ENCODE measurements around the gene USP44.

Gene USP44

GRCh38 chr12:95528431-95528830 lies 22.8 kb downstream of the USP44 start:
- Histone ChIP-seq H3K27me3 (ENCODE audit: control insufficient read depth, insufficient read depth, low read length) (no peaks in the 10 kb centered on the region), H3K4me3 (ENCODE audit: low read depth, low read length) (no peak overlapping the region), H3K4me1 (ENCODE audit: control insufficient read depth, insufficient read depth, low read length) (no peaks in the 10 kb centered on the region), H3K9ac (ENCODE audit: low read depth, low read length) (no peak overlapping the region), H3K36me3 (ENCODE audit: control insufficient read depth, insufficient read depth, low read length) (peaks cover 26% of the 10 kb centered on the region), H3K9me3 (ENCODE audit: control insufficient read depth, insufficient read depth, low read length) (no peaks in the 10 kb centered on the region)

- peaks cover 40% of the 10 kb centered on the region for H3K36me3 ChIP-seq (ENCODE audit: control insufficient read depth, insufficient read depth, low read length)
- no peaks in the 10 kb centered on the region for H3K9me3 ChIP-seq (ENCODE audit: control insufficient read depth, insufficient read depth, low read length)
- no peak overlapping the region for H3K4me3 ChIP-seq (ENCODE audit: low read depth, low read length)
- H3K27me3 ChIP-seq (ENCODE audit: control insufficient read depth, insufficient read depth, low read length) = no peaks in the 10 kb centered on the region
- no peak overlapping the region for H3K9ac ChIP-seq (ENCODE audit: low read depth, low read length)
- H3K4me1 ChIP-seq (ENCODE audit: control insufficient read depth, insufficient read depth, low read length) = no peaks in the 10 kb centered on the region
Observed at GRCh38 chr12:95522692-95523091, 28.6 kb downstream of the USP44 start.

- Histone ChIP-seq H3K36me3 (ENCODE audit: control insufficient read depth, insufficient read depth, low read length) (peaks cover 43% of the 10 kb centered on the region), H3K4me3 (ENCODE audit: low read depth, low read length) (no peak overlapping the region), H3K4me1 (ENCODE audit: control insufficient read depth, insufficient read depth, low read length) (no peaks in the 10 kb centered on the region), H3K27me3 (ENCODE audit: control insufficient read depth, insufficient read depth, low read length) (no peaks in the 10 kb centered on the region), H3K9me3 (ENCODE audit: control insufficient read depth, insufficient read depth, low read length) (no peaks in the 10 kb centered on the region), H3K9ac (ENCODE audit: low read depth, low read length) (no peak overlapping the region)
Observed at GRCh38 chr12:95520816-95521215, 30.5 kb downstream of the USP44 start.

GRCh38 chr12:95518944-95519343 lies 32.3 kb downstream of the USP44 start:
- no peak overlapping the region for H3K9ac ChIP-seq (ENCODE audit: low read depth, low read length)
- peaks cover 36% of the 10 kb centered on the region for H3K36me3 ChIP-seq (ENCODE audit: control insufficient read depth, insufficient read depth, low read length)
- H3K27me3 ChIP-seq (ENCODE audit: control insufficient read depth, insufficient read depth, low read length) = no peaks in the 10 kb centered on the region
- no peaks in the 10 kb centered on the region for H3K4me1 ChIP-seq (ENCODE audit: control insufficient read depth, insufficient read depth, low read length)
- H3K4me3 ChIP-seq (ENCODE audit: low read depth, low read length) = no peak overlapping the region
- H3K9me3 ChIP-seq (ENCODE audit: control insufficient read depth, insufficient read depth, low read length) = no peaks in the 10 kb centered on the region

DNA sequence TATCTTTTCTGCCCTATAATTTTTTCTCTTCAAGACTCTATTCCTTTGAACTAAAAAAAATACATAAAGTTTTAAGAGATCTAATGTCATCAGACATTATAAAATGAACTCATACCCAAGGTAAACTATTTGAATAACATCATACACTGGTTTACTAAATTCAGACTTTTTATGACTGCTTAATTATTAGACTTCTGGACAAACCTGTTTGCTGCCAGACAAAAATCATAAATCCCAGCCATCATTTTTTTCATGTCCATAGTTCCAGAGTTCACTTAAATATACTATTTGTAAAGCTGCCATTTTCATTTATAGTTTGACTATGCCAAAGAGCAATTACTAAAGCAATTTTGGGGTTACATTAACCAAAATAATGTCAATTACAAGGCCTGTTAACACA lies 34.0 kb downstream of the USP44 start:
- Histone ChIP-seq H3K9me3 (ENCODE audit: control insufficient read depth, insufficient read depth, low read length) (no peaks in the 10 kb centered on the region), H3K36me3 (ENCODE audit: control insufficient read depth, insufficient read depth, low read length) (peaks cover 39% of the 10 kb centered on the region), H3K9ac (ENCODE audit: low read depth, low read length) (no peak overlapping the region), H3K4me3 (ENCODE audit: low read depth, low read length) (no peak overlapping the region), H3K4me1 (ENCODE audit: control insufficient read depth, insufficient read depth, low read length) (no peaks in the 10 kb centered on the region), H3K27me3 (ENCODE audit: control insufficient read depth, insufficient read depth, low read length) (no peaks in the 10 kb centered on the region)

GRCh38 chr12:95516757-95517156 lies 34.5 kb downstream of the USP44 start:
- Histone ChIP-seq H3K9ac (ENCODE audit: low read depth, low read length) (no peak overlapping the region), H3K36me3 (ENCODE audit: control insufficient read depth, insufficient read depth, low read length) (peaks cover 36% of the 10 kb centered on the region), H3K4me1 (ENCODE audit: control insufficient read depth, insufficient read depth, low read length) (no peaks in the 10 kb centered on the region), H3K9me3 (ENCODE audit: control insufficient read depth, insufficient read depth, low read length) (no peaks in the 10 kb centered on the region), H3K27me3 (ENCODE audit: control insufficient read depth, insufficient read depth, low read length) (no peaks in the 10 kb centered on the region), H3K4me3 (ENCODE audit: low read depth, low read length) (no peak overlapping the region)

GRCh38 chr12:95515197-95515596 lies 36.1 kb downstream of the USP44 start:
- Histone ChIP-seq H3K4me1 (ENCODE audit: control insufficient read depth, insufficient read depth, low read length) (no peaks in the 10 kb centered on the region), H3K27me3 (ENCODE audit: control insufficient read depth, insufficient read depth, low read length) (no peaks in the 10 kb centered on the region), H3K4me3 (ENCODE audit: low read depth, low read length) (no peak overlapping the region), H3K9me3 (ENCODE audit: control insufficient read depth, insufficient read depth, low read length) (no peaks in the 10 kb centered on the region), H3K36me3 (ENCODE audit: control insufficient read depth, insufficient read depth, low read length) (peaks cover 30% of the 10 kb centered on the region), H3K9ac (ENCODE audit: low read depth, low read length) (no peak overlapping the region)

- no peak overlapping the region for H3K9ac ChIP-seq (ENCODE audit: low read depth, low read length)
- H3K36me3 ChIP-seq (ENCODE audit: control insufficient read depth, insufficient read depth, low read length) = peaks cover 26% of the 10 kb centered on the region
- H3K9me3 ChIP-seq (ENCODE audit: control insufficient read depth, insufficient read depth, low read length) = no peaks in the 10 kb centered on the region
- no peaks in the 10 kb centered on the region for H3K27me3 ChIP-seq (ENCODE audit: control insufficient read depth, insufficient read depth, low read length)
- no peaks in the 10 kb centered on the region for H3K4me1 ChIP-seq (ENCODE audit: control insufficient read depth, insufficient read depth, low read length)
- H3K4me3 ChIP-seq (ENCODE audit: low read depth, low read length) = no peak overlapping the region
Observed at GRCh38 chr12:95513599-95513998, 37.7 kb downstream of the USP44 start.

- H3K4me3 ChIP-seq (ENCODE audit: low read depth, low read length) = no peak overlapping the region
- no peak overlapping the region for H3K9ac ChIP-seq (ENCODE audit: low read depth, low read length)
- H3K4me1 ChIP-seq (ENCODE audit: control insufficient read depth, insufficient read depth, low read length) = no peaks in the 10 kb centered on the region
- H3K27me3 ChIP-seq (ENCODE audit: control insufficient read depth, insufficient read depth, low read length) = no peaks in the 10 kb centered on the region
- peaks cover 24% of the 10 kb centered on the region for H3K36me3 ChIP-seq (ENCODE audit: control insufficient read depth, insufficient read depth, low read length)
- no peaks in the 10 kb centered on the region for H3K9me3 ChIP-seq (ENCODE audit: control insufficient read depth, insufficient read depth, low read length)
Observed at GRCh38 chr12:95511977-95512376, 39.3 kb downstream of the USP44 start.

DNA sequence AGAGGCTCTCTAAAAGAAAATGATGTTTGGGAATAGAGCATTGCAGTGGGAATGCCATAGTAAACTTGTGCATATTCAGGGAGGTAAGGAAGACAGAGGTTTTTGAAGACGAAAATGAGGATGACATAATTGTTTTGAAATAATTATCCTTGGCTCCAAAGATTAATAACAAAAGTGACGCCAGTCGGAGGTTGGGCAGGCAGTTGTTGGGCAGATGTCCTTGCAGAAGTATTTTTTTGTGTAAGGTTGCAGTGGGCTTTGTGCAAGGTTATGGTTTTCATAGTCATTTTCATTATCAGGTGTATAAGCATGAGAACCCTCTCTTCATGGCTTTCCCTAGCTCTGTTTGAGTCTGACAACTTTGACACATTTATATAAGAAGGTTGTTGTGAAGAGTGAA lies 42.0 kb downstream of the USP44 start:
- Histone ChIP-seq H3K9me3 (ENCODE audit: control insufficient read depth, insufficient read depth, low read length) (no peaks in the 10 kb centered on the region), H3K4me3 (ENCODE audit: low read depth, low read length) (no peak overlapping the region), H3K36me3 (ENCODE audit: control insufficient read depth, insufficient read depth, low read length) (peaks cover 26% of the 10 kb centered on the region), H3K4me1 (ENCODE audit: control insufficient read depth, insufficient read depth, low read length) (no peaks in the 10 kb centered on the region), H3K9ac (ENCODE audit: low read depth, low read length) (no peak overlapping the region), H3K27me3 (ENCODE audit: control insufficient read depth, insufficient read depth, low read length) (no peaks in the 10 kb centered on the region)

- no peaks in the 10 kb centered on the region for H3K27me3 ChIP-seq (ENCODE audit: control insufficient read depth, insufficient read depth, low read length)
- H3K4me1 ChIP-seq (ENCODE audit: control insufficient read depth, insufficient read depth, low read length) = no peaks in the 10 kb centered on the region
- H3K36me3 ChIP-seq (ENCODE audit: control insufficient read depth, insufficient read depth, low read length) = peaks cover 25% of the 10 kb centered on the region
- H3K9ac ChIP-seq (ENCODE audit: low read depth, low read length) = no peak overlapping the region
- no peaks in the 10 kb centered on the region for H3K9me3 ChIP-seq (ENCODE audit: control insufficient read depth, insufficient read depth, low read length)
- H3K4me3 ChIP-seq (ENCODE audit: low read depth, low read length) = no peak overlapping the region
Observed at GRCh38 chr12:95506707-95507523, 44.4 kb downstream of the USP44 start.

- Histone ChIP-seq H3K27me3 (ENCODE audit: control insufficient read depth, insufficient read depth, low read length) (no peaks in the 10 kb centered on the region), H3K36me3 (ENCODE audit: control insufficient read depth, insufficient read depth, low read length) (peaks cover 21% of the 10 kb centered on the region), H3K4me3 (ENCODE audit: low read depth, low read length) (no peak overlapping the region), H3K9me3 (ENCODE audit: control insufficient read depth, insufficient read depth, low read length) (no peaks in the 10 kb centered on the region), H3K9ac (ENCODE audit: low read depth, low read length) (no peak overlapping the region), H3K4me1 (ENCODE audit: control insufficient read depth, insufficient read depth, low read length) (no peaks in the 10 kb centered on the region)
Observed at GRCh38 chr12:95505039-95505438, 46.2 kb downstream of the USP44 start.

All from iPS-15b (cell line).